Effector memory CD4-positive, alpha-beta T cell (primary cell): ENCODE data around the gene CFAP54.
"Not testable (repeated sequence)": the region's sequence is repeated elsewhere in the genome, so short reads cannot be mapped to it uniquely, and the experiment has no call there.

Experiments used
- DNase-seq, 3 donors: peaks; one replicate each; pipeline ENCODE4 v3.0.0-alpha.2; 2020
- H3K27ac ChIP-seq: 2 replicates; pipeline ENCODE4 v1.7.0; 2013; ENCODE audit warnings: mild to moderate bottlenecking, low read length, moderate library complexity; ENCODE audit not compliant: insufficient read depth, poor library complexity, severe bottlenecking
- H3K27me3 ChIP-seq: replicated peaks from 2 replicates; pipeline ENCODE4 v1.7.0; 2013; ENCODE audit warnings: mild to moderate bottlenecking, low read length; ENCODE audit not compliant: insufficient read depth, control insufficient read depth, poor library complexity, severe bottlenecking
- H3K36me3 ChIP-seq: 2 replicates; pipeline ENCODE4 v1.7.0; 2013; ENCODE audit warnings: mild to moderate bottlenecking, low read length, moderate library complexity; ENCODE audit not compliant: control insufficient read depth, insufficient read depth
- H3K4me1 ChIP-seq: 2 replicates; pipeline ENCODE4 v1.7.0; 2013; ENCODE audit warnings: low read length, mild to moderate bottlenecking; ENCODE audit not compliant: control insufficient read depth, insufficient read depth, poor library complexity, severe bottlenecking
- H3K4me3 ChIP-seq: 2 replicates; pipeline ENCODE4 v1.7.0; 2013; ENCODE audit warnings: low read length, low read depth, mild to moderate bottlenecking; ENCODE audit not compliant: insufficient read depth, poor library complexity, severe bottlenecking
- H3K9me3 ChIP-seq: 2 replicates; pipeline ENCODE4 v1.7.0; 2013; ENCODE audit warnings: mild to moderate bottlenecking, low read length, moderate library complexity; ENCODE audit not compliant: control insufficient read depth

CFAP54 gene

DNA sequence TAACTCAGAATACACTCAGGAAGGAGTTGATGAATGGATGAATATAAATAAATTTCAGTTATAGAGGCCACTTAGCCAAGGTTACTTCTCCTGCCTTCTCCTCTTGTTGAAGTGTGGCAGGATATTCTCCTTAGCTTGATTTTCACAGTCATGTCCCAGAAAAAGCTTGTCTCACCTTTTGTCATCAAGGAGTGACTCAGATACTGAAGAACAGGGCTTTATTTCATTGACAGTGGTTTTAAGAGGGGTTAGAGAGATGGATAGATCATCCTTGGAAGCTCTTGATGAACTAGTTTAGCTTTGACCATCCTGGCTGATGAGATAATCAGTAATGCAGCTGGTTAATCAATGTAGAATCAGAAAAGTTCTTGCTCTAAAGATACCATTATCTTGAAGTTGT, 35.0 kb upstream of the CFAP54 start:
- Histone ChIP-seq H3K4me3 (no peak overlapping the region), H3K27me3 (no peaks in the 10 kb centered on the region), H3K27ac (no peak overlapping the region), H3K4me1 (no peaks in the 10 kb centered on the region), H3K9me3 (no peaks in the 10 kb centered on the region), H3K36me3 (no peaks in the 10 kb centered on the region)
- no peak for DNase-seq

- H3K36me3 ChIP-seq: no peaks in the 10 kb centered on the region
- H3K27ac ChIP-seq: no peak overlapping the region
- no peaks in the 10 kb centered on the region for H3K27me3 ChIP-seq
- DNase-seq: no peak
- H3K4me3 ChIP-seq: no peak overlapping the region
- H3K4me1 ChIP-seq: no peaks in the 10 kb centered on the region
- H3K9me3 ChIP-seq: no peaks in the 10 kb centered on the region
Measured at GRCh38 chr12:96456265-96456974, 33.0 kb upstream of the CFAP54 start.

- Histone ChIP-seq H3K27me3 (no peaks in the 10 kb centered on the region), H3K36me3 (no peaks in the 10 kb centered on the region), H3K9me3 (no peaks in the 10 kb centered on the region), H3K4me1 (no peaks in the 10 kb centered on the region), H3K4me3 (no peak overlapping the region), H3K27ac (no peak overlapping the region)
- no peak for DNase-seq
Measured at GRCh38 chr12:96457191-96457930, 32.0 kb upstream of the CFAP54 start.

- not testable (repeated sequence) for H3K4me1 ChIP-seq, DNase-seq, H3K27ac ChIP-seq, H3K9me3 ChIP-seq, H3K27me3 ChIP-seq, H3K36me3 ChIP-seq, H3K4me3 ChIP-seq
Measured at GRCh38 chr12:96459281-96459680, 30.1 kb upstream of the CFAP54 start.

- no peaks in the 10 kb centered on the region for H3K36me3 ChIP-seq
- no peaks in the 10 kb centered on the region for H3K4me1 ChIP-seq
- no peak overlapping the region for H3K4me3 ChIP-seq
- H3K27me3 ChIP-seq: no peaks in the 10 kb centered on the region
- no peak for DNase-seq
- H3K27ac ChIP-seq: no peak overlapping the region
- H3K9me3 ChIP-seq: no peaks in the 10 kb centered on the region
Measured at GRCh38 chr12:96462571-96463280, 26.7 kb upstream of the CFAP54 start.

DNA sequence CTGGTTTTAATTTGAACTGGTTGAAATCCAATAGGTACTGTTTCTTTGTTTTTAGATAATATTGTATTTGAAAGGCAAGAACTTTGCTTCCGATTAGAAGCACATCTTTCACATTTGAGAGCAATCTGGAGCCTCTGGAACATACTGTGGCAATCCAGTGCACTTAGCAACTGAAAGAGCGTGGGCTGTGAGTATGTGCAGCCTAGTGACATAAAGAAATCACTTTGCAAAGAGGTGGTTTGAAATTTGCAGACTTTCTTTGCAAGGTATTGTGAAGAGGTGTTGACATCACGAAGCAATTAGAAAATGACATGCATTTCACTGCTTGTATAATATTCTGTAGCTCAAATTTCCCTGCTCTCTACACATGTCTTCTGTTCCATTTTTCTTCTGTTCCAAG, 23.5 kb upstream of the CFAP54 start:
- no peaks in the 10 kb centered on the region for H3K4me1 ChIP-seq
- no peaks in the 10 kb centered on the region for H3K27me3 ChIP-seq
- no peak overlapping the region for H3K27ac ChIP-seq
- no peaks in the 10 kb centered on the region for H3K36me3 ChIP-seq
- no peak overlapping the region for H3K4me3 ChIP-seq
- DNase-seq: no peak
- H3K9me3 ChIP-seq: no peaks in the 10 kb centered on the region

DNA sequence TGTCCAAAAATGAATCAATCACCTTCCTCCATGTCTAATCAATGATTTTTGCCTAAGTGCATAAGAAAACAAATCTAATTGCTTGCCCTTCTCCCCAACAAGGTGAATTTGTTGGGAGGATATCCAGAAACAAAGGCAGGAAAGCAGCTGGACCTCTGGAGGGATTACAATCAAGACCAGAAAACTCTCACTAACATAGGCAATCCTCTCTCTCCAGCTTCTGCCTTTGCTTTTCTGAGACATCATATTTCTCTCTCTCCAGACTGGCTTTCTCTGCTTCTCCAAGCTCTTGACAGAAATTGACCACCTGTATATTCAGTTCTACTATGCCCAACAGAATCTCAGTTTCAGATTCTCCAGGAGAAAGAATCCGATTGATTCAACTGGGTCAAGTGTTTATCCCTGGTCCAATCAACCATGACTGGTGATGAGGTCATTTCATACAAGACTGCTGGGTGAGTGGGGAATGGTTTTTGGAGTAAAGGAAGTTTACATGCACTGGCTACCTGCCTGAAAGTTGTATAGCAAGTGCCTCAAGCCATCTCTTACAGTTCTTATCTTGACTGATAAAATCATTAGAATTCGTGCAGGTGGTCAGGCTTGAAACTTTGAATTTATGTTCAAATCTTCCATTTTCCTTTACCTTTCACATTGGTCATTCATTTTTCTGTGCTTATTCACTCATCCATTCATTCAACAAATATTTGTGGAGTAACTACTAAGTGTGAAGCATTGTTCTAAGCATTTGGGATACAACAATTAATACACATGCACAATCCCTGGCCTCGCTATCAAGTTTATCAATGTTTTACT, 22.2 kb upstream of the CFAP54 start:
- Histone ChIP-seq H3K4me1 (no peaks in the 10 kb centered on the region), H3K36me3 (no peaks in the 10 kb centered on the region), H3K9me3 (no peaks in the 10 kb centered on the region), H3K27ac (no peak overlapping the region), H3K27me3 (no peaks in the 10 kb centered on the region), H3K4me3 (no peak overlapping the region)
- DNase-seq: no peak

GRCh38 chr12:96471368-96472050, 17.9 kb upstream of the CFAP54 start:
- Histone ChIP-seq H3K9me3 (no peaks in the 10 kb centered on the region), H3K27me3 (no peaks in the 10 kb centered on the region), H3K4me1 (no peaks in the 10 kb centered on the region), H3K36me3 (no peaks in the 10 kb centered on the region), H3K27ac (no peak overlapping the region), H3K4me3 (no peak overlapping the region)
- no peak for DNase-seq

DNA sequence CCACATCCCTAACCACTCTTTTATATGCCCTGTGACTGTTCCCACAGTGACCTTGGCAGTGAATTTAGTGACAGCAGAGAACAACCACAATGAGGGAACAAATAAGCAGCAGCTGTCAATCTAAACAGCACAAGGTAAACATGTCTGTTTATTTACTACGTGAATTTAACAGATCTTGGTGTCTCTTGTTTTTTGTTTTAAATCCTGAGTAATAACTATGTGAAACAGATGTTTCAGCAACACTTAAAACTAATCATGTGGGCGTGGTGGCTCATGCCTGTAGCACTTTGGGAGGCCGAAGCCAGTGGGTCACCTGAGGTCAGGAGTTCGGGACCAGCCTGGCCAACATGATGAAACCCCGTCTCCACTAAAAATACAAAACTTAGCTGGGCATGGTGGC, 17.0 kb upstream of the CFAP54 start:
- no peaks in the 10 kb centered on the region for H3K9me3 ChIP-seq
- H3K27me3 ChIP-seq: no peaks in the 10 kb centered on the region
- H3K4me1 ChIP-seq: no peaks in the 10 kb centered on the region
- H3K4me3 ChIP-seq: no peak overlapping the region
- no peak for DNase-seq
- H3K27ac ChIP-seq: no peak overlapping the region
- no peaks in the 10 kb centered on the region for H3K36me3 ChIP-seq
